HepG2 (cell line): Measurements from ENCODE around the gene NTM. TPM values are rescaled to one million over a fixed set of nuclear protein-coding genes. Genes with fewer than 3 reads are reported as not detected.

ENCODE experiments used
- ATAC-seq: fragments of 200-7000 bp; cut with Tn5 transposase; 3 replicates; pipeline ENCODE4 v1.9.1; 2020; ENCODE audit warnings: mild to moderate bottlenecking, moderate library complexity
- BruUV-seq: library from RNA; stranded (reverse); fragments of 400-500 nt; replicated peaks from 2 replicates; lab custom pipeline; 2021; lab: Mats Ljungman, UMichigan
- CTCF ChIA-PET: fragments of 300-600 bp; formaldehyde crosslinking; extraction: SDS; loops from one replicate; lab custom pipeline; 2021; ENCODE audit warnings: low total read pairs, inconsistent platforms, low intra/inter-chr PET ratio; lab: Yijun Ruan, JAX
- POLR2A ChIA-PET: fragments of 350-600 bp; sonication (Branson Sonifier 250); formaldehyde crosslinking; loops from one replicate; lab custom pipeline; 2020; ENCODE audit warnings: antibody characterized with exemption, inconsistent platforms; lab: Yijun Ruan, JAX
- DNase-seq: peaks from one replicate; pipeline ENCODE4 v3.0.0-alpha.2; 2015; ENCODE audit warnings: low spot score
- FAIRE-seq: peaks from 3 replicates; lab custom pipeline; 2011; peaks lifted over from hg19 to GRCh38; lab: Jason Lieb, UNC
- H2AFZ ChIP-seq: one replicate; pipeline ENCODE4 v1.6.1; 2011; ENCODE audit warnings: low read length, inconsistent platforms
- H3K27ac ChIP-seq: fragments of 300-600 bp; 3 replicates; pipeline ENCODE4 v1.8.0; 2011; ENCODE audit warnings: mixed run types, mild to moderate bottlenecking, mixed read lengths, low read length, inconsistent platforms; ENCODE audit not compliant: insufficient read depth; ENCODE audit errors: extremely low read length
- H3K27me3 ChIP-seq, 2 experiments: fragments of 200-600 bp in 1 of 2; 2 replicates in 1 of 2; 3 replicates in 1 of 2; pipeline versions ENCODE4 v1.6.0 to v1.8.0; 2011; ENCODE audit warnings: low read length in 2 of 2, mild to moderate bottlenecking in 2 of 2, moderate library complexity in 2 of 2, inconsistent platforms in 1 of 2; ENCODE audit not compliant: insufficient read depth in 2 of 2, control insufficient read depth in 1 of 2
- H3K36me3 ChIP-seq, 2 experiments: fragments of 200-600 bp in 1 of 2; replicated peaks in 1 of 2; 2 replicates in 1 of 2; 3 replicates in 1 of 2; pipeline versions ENCODE4 v1.5.1 to v1.8.0; 2011; ENCODE audit warnings: low read length in 2 of 2, inconsistent platforms in 1 of 2; ENCODE audit not compliant: insufficient read depth in 2 of 2, control insufficient read depth in 1 of 2
- H3K4me1 ChIP-seq: 2 replicates; pipeline ENCODE4 v1.5.1; 2012; ENCODE audit warnings: low read length, inconsistent platforms; ENCODE audit not compliant: insufficient read depth
- H3K4me2 ChIP-seq: 2 replicates; pipeline ENCODE4 v1.6.0; 2011; ENCODE audit warnings: low read depth, low read length, inconsistent platforms
- H3K4me3 ChIP-seq, 3 experiments: fragments of 200-600 bp in 1 of 3; sonication (generic), shearing (Covaris generic) in 1 of 3; replicated peaks in 1 of 3; 2 replicates each; pipeline ENCODE4 v1.5.1; 2011 to 2016; ENCODE audit warnings: low read length in 3 of 3, inconsistent platforms in 2 of 3, low read depth in 2 of 3, mild to moderate bottlenecking in 2 of 3, control low read depth in 1 of 3, mixed read lengths in 1 of 3; ENCODE audit not compliant: insufficient read depth in 1 of 3
- H3K79me2 ChIP-seq: one replicate; pipeline ENCODE4 v1.6.1; 2011; ENCODE audit warnings: low read length, inconsistent platforms; ENCODE audit not compliant: insufficient read depth
- H3K9ac ChIP-seq: 2 replicates; pipeline ENCODE4 v1.6.0; 2011; ENCODE audit warnings: mild to moderate bottlenecking, low read depth, low read length, inconsistent platforms; ENCODE audit not compliant: insufficient read depth
- H3K9me3 ChIP-seq: 2 replicates; pipeline ENCODE4 v1.5.1; 2012; ENCODE audit warnings: mild to moderate bottlenecking, low read length
- H4K20me1 ChIP-seq: 2 replicates; pipeline ENCODE4 v1.6.0; 2011; ENCODE audit warnings: inconsistent platforms, mild to moderate bottlenecking, low read length, moderate library complexity; ENCODE audit not compliant: insufficient read depth
- ATM ChIP-seq: fragments of 450-650 bp; IDR thresholded peaks from 2 replicates; pipeline ENCODE4 v1.7.1; 2017; ENCODE audit warnings: mild to moderate bottlenecking, borderline replicate concordance
- BCL6 ChIP-seq: IDR thresholded peaks from 2 replicates; pipeline ENCODE4 v1.6.1; 2016; ENCODE audit warnings: missing genetic modification reagents, missing compliant biosample characterization
- KLF9 ChIP-seq: IDR thresholded peaks from 2 replicates; pipeline ENCODE4 v1.6.1; 2016; ENCODE audit warnings: low read depth
- ZFY ChIP-seq: sonication (generic); formaldehyde crosslinking; IDR thresholded peaks from 2 replicates; pipeline ENCODE4 v1.4.0; 2020; ENCODE audit warnings: missing genetic modification reagents
- ZNF749 ChIP-seq: sonication (generic); formaldehyde crosslinking; IDR thresholded peaks from 2 replicates; pipeline ENCODE4 v1.8.0; 2022; ENCODE audit warnings: mild to moderate bottlenecking, missing genetic modification reagents, moderate library complexity, borderline replicate concordance
- WGBS: methylation state at CpG from one replicate; pipeline ENCODE4 v1.1.6; 2017; ENCODE audit warnings: low lambda C conversion rate; 5-methylcytosine and 5-hydroxymethylcytosine counted together
- in situ Hi-C: cut with HindIII; loops from 2 replicates; pipeline ENCODE4 v1.10.0; 2017; ENCODE audit warnings: low pct_unique_long_range_greater_than_20kb; ENCODE audit not compliant: extremely low pct_ligation_motif_present
- intact Hi-C: fragments of 100-400 bp; cut with micrococcal nuclease; formaldehyde crosslinking; loops from one replicate; pipeline ENCODE4 v1.10.0; 2022; ENCODE audit not compliant: unreplicated experiment
- polyA plus RNA-seq, 8 experiments: library from polyadenylated mRNA; depleted of rRNA in 3 of 8; stranded (reverse) in 7 of 8; unstranded in 1 of 8; fragments of >200 nt; fragmentation: Illumina TruSeq in 4 of 8; extraction: Trizol in 4 of 8; gene quantifications; 2 replicates each; pipeline versions ENCODE4 v1.2.1 to v1.2.3, GENCODE V29; 2011 to 2016; ENCODE audit warnings: low read depth in 4 of 8, missing spikeins in 1 of 8, mixed read lengths in 1 of 8; ENCODE audit not compliant: insufficient read depth in 1 of 8
- total RNA-seq, 5 experiments: library from RNA; depleted of rRNA; stranded (reverse); fragments of >200 nt; fragmentation: Illumina TruSeq; extraction: Trizol; gene quantifications; 2 replicates each; pipeline ENCODE4 v1.2.3, GENCODE V29; 2016; ENCODE audit warnings: low read depth in 1 of 5
- TF ChIP-seq, protein P1 (sequence below): sonication (generic); formaldehyde crosslinking; IDR thresholded peaks from 2 replicates; pipeline ENCODE4 v1.5.0; 2020; ENCODE audit warnings: mild to moderate bottlenecking, missing genetic modification reagents, moderate library complexity

NTM gene
- total and polyA plus RNA-seq, 2 of the 13 experiments (the other 11 are each of a cell fraction or from before 2014, with no cell fraction given) = not detected

DNA sequence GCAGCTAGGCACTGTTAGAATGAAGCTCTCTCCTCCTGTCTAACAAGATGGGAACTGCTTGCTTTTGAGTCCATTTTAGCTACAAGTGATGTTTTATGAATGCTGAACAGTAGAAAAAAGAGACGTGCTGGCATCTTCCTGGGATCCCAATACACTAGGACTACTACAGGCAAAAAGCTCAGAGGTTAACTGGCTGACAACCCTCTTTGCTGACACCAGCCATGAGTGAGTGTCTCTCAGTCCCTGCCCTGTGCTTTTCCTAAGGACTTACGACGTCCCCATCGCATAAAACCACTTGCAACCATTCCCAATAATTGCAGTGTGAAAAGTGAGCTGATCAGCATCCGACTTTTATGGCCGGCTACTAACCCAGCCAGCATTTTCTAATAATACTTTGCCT lies 213.5 kb downstream of the NTM start:
- no peaks in the 10 kb centered on the region for H3K36me3 ChIP-seq
- BruUV-seq = no TSS peak
- no peak for ATAC-seq
- H3K4me3 ChIP-seq = no peak overlapping the region
- peaks cover 6 to 46% of the 10 kb centered on the region in 2 experiments; a peak in 4 of 5 replicates for H3K27me3 ChIP-seq
- H3K4me2 ChIP-seq = no peak overlapping the region
- no peaks in the 10 kb centered on the region for H3K4me1 ChIP-seq
- WGBS = 8% methylated on average over 3 of the region's 6 CpGs
- CTCF ChIA-PET = no interaction called here
- no peak for FAIRE-seq
- in situ Hi-C loops = loop anchor here (5.0 kb wide), 1 partner anchor 88 kb away; no protein-coding TSS in a partner anchor
- TF ChIP-seq ZNF749 (CRISPR knock-in tag) = no peak
- no peak for TF ChIP-seq KLF9 (CRISPR knock-in tag)
- no peak for TF ChIP-seq ATM
- TF ChIP-seq ZFY (CRISPR knock-in tag) = no peak
- H3K9ac ChIP-seq = no peak overlapping the region
- intact Hi-C loops = no loop called here
- H3K27ac ChIP-seq = no peak overlapping the region
- DNase-seq = no peak
- H3K79me2 ChIP-seq = no peaks in the 10 kb centered on the region
- H2AFZ ChIP-seq = no peak overlapping the region
- no peaks in the 10 kb centered on the region for H4K20me1 ChIP-seq
- H3K9me3 ChIP-seq = no peaks in the 10 kb centered on the region
- POLR2A ChIA-PET = no interaction called here

DNA sequence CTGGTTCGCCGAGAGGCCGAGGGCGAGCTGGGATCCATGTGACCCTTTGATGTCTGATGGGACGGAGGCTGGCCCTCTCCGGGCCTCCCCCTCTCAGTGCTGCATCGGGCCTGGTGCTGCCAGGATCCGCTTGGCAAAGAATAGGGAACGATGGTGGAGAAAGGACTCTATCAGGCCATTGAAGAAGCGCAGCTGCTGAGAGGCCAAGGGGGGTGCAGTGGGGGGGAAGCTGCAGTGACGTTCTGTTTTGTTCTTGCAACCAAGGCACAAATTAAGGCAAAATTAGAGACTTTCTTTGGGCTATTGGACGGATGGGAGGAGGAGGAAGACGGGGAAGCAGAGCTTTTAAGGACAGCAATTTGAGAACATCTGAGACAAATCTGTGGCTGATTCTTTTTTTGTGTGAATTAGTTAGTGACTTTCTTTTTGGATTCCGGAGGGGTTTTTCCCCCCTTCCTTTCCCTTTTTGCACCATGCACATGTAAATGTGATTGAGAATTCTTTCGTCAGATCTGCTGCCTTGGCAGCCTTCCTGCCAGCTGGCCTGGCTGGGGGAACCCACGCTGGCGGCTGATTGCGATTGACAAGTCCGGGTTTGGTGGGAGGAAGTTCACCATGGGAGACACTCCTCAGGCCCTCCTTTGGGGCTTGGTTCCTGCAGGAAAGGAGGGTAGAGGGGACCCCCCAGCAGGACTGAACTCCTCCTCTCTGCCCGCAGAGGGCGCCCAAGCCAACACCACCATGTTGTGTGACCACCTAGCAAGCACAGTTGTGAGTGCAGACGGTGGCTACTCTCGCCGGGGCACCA lies 214.6 kb downstream of the NTM start:
- CTCF ChIA-PET = no interaction called here

More for the DNA sequence above, 214.6 kb downstream of the NTM start:
- H3K36me3 ChIP-seq = no peaks in the 10 kb centered on the region
- H3K79me2 ChIP-seq = no peaks in the 10 kb centered on the region
- no peak for FAIRE-seq
- peaks cover 6 to 46% of the 10 kb centered on the region in 2 experiments; a peak in 4 of 5 replicates for H3K27me3 ChIP-seq
- POLR2A ChIA-PET = no interaction called here
- DNase-seq = no peak
- in situ Hi-C loops = loop anchor here (5.0 kb wide), 1 partner anchor 87 kb away; no protein-coding TSS in a partner anchor
- no peak overlapping the region for H3K9ac ChIP-seq
- ATAC-seq = peak; percentile 48; the same call in 1 of the 3 replicates
- no TSS peak for BruUV-seq
- 15% methylated on average over 22 of the region's 24 CpGs for WGBS
- H3K4me1 ChIP-seq = no peaks in the 10 kb centered on the region
- H3K4me3 ChIP-seq = no peak overlapping the region
- no peak for TF ChIP-seq BCL6
- TF ChIP-seq, protein P1, sequence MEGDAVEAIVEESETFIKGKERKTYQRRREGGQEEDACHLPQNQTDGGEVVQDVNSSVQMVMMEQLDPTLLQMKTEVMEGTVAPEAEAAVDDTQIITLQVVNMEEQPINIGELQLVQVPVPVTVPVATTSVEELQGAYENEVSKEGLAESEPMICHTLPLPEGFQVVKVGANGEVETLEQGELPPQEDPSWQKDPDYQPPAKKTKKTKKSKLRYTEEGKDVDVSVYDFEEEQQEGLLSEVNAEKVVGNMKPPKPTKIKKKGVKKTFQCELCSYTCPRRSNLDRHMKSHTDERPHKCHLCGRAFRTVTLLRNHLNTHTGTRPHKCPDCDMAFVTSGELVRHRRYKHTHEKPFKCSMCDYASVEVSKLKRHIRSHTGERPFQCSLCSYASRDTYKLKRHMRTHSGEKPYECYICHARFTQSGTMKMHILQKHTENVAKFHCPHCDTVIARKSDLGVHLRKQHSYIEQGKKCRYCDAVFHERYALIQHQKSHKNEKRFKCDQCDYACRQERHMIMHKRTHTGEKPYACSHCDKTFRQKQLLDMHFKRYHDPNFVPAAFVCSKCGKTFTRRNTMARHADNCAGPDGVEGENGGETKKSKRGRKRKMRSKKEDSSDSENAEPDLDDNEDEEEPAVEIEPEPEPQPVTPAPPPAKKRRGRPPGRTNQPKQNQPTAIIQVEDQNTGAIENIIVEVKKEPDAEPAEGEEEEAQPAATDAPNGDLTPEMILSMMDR = 0 out of 2 replicates have a peak, but pooled peaks have one; percentile 12
- H3K27ac ChIP-seq = no peak overlapping the region
- H2AFZ ChIP-seq = no peak overlapping the region
- H4K20me1 ChIP-seq = no peaks in the 10 kb centered on the region
- no peaks in the 10 kb centered on the region for H3K9me3 ChIP-seq
- no peak overlapping the region for H3K4me2 ChIP-seq
- intact Hi-C loops = no loop called here
